Cortex of kidney (tissue), 1 donor: ENCODE measurements around the gene SLC38A3.
A peak's percentile ranks its signal among the peaks of the same experiment; 100 is the strongest.
"Not testable (repeated sequence)": the region's sequence is repeated elsewhere in the genome, so short reads cannot be mapped to it uniquely, and the experiment has no call there.

ENCODE experiments used
- DNase-seq: peaks from one replicate; lab custom pipeline; 2025; lab: John Stamatoyannopoulos, UW

Gene SLC38A3

DNA sequence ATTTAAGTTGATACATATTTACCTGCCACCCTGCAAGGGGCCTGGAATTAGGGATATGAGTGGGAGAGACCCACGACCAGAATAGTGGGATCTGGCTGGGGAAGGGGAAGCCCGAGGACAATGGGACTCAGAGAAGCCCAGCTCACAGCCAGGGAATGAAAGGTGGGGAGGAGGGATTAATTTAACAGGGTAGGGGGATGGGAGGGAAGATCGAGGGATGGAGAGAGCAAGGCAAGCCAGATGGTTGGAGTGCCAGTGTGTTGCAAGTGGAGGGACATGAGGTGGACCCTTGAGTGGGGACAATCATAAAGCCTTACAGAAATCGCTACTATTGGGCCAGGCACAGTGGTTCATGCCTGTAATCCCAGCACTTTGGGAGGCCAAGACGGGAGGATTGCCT, 26.5 kb downstream of the SLC38A3 start:
- DNase-seq: no peak

DNA sequence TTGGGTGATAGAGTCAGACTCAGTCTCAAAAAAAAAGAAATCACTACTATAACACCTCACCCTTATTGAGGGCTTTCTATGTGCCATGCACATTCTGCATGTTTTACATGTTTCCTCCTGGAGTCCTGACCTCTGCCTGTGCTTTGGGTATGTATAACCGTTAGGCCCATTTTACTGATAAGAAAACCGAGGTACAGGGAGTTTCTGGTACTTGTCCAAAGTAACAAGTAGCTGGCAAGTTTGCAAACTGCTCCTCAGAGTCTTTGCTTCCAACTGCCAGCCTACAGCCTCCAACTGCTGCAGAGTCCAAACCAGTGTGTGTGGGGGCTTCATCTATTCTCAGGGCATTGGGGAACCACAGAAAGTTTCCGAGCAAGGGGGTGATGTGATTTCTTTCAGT, 27.2 kb downstream of the SLC38A3 start:
- no peak for DNase-seq

DNA sequence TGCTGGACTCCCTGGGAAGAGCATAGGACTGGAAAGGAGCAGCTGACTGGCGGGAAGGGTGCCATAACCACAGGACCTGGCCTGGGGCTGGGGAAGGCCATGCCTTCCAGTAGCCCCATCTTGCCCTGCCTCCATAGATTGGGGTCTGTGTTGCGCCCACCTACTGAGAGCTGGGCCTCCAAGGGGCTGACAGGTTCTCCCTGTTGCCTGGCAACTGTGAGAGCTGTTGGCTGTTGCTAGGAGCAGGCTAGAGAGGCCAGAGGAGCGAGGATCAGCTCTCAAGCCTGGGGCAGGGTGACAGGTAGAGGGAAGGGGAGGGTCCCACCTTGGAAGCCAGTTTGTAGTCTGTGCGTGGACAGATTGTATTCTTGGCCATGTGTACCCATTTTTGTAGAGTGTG, 28.1 kb downstream of the SLC38A3 start:
- no peak for DNase-seq

DNA sequence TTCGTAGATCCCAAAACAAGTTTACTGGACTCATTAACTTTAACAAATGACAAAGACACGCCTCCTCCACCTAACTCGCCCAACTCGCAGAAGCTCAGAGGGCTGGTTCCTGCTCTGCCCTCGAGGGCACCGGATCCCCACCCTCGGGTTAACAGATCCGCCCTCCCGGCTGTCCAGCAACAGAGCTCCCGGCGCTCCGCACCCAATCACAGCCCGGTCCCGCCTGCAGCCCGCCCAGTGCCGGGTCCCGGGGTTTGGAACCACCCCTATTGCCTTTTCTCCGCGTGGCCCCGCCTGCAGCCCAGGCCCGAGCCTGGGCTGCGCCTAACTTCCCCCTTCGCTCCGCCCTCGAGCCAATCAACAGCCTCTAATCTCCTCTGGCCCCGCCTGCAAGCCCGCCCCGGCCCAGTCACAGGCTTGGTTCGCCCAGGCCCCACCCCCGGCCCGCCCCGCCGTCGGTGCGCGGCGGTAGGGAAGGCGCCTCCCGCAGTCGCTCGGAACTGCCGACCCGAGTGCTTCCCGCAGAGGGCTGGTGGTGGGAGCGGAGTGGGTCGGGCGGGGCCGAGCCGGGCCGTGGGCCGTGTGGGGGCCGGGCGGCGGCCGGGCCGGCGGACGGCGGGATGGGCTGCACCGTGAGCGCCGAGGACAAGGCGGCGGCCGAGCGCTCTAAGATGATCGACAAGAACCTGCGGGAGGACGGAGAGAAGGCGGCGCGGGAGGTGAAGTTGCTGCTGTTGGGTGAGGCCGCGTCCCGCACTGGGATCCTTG, 30.8 kb downstream of the SLC38A3 start, which contains the start of gene GNAI2:
GNAI2 (plus strand) TSS at position 489 of the 768 bp plus-strand sequence; CDS start at position 621, 132 bp downstream.
- peak; percentile 91 for DNase-seq

DNA sequence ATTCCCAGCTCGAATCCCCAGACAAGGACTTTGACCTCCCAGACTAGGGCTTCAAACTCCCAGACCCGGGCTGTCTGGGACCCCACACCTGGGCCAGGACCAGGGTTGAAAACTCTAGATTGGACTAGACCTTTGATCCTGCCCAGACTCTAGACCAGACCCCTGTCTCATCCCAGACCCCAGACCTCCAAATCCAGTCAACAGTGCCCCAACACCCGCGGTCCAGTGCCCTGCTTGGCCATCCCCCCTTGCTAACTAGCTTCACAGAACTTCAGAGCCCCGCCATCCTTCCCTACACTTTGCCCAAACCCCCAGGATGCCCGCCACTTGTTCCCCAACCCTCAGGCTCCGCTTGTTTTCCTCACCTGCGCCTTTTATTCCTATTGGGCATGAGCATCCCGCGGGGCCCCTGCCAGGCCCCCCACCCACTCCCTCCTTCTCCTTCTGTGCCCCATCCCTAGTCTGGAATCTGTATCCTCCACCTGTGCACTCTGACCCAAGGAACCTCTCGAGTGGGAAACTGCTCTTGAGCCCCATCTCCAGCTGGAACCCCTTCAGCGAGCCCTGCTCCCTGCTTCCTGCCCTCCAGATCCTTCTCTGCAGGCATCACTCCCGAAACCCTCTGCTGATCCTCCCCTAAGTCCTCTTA, 31.5 kb downstream of the SLC38A3 start:
- DNase-seq: no peak

DNA sequence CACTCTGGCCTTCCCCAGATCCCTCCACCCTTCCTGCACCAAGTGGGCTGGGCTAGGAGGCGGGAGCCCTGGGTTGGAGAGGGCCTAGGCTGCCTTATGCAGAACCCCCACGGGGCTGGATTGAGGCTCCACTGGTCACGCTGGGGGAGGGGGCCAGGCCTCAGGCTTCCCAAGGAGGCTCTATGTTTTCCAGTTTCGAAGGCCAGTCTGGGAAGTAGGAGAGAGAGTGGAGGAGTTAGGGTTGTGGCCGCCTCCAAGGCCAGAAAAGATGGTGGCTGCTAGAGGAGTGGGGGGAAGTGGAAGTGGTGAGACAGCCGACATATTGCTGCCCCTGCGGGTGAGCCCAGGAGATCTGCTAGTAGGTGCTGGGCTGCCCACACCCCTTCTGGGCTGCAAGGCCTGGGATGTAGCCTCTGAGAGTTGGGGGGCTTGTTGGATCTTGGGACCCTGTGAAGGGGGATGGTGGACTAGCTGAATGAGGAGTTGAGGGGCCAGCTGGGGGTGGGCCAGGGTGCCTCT, 32.1 kb downstream of the SLC38A3 start:
- no peak for DNase-seq

DNA sequence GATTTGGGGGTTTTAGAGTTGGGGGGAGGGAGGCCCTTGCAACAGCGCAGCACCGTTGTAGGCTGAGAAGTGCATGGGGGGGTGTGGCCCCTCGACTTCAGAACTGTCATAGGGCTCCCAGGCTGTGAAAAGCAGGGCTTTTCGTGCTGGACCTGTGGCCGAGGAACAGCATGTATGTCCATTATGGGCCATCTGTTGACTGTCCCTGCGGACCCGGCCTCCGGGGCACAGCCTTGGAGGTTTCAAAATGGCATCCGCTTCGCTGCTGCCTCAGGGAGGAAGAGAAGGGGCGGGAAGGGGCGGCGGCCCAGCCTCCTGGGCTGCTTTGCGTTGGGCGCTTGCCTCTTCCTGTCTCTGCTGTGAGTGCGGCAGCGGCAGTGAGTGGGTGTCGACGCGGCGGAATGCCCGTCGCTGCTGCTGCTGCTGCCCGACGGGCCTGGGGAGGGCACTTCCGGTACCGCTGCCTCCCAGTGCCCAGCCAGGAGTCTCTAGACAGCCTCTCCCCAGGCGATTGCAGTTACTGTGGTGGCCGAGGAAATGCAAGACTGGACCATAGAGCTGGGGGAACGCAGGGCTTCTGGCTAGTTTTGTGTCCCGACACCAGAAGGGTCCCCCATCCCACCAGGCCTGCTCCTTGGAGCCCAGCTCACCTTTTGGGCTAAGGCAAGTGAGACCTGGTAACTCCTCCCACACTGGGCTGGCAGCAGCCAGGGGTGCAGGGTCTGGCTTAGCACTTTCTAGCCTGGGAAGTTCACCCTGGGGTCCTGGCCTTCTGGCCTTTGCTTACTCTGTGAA, 32.9 kb downstream of the SLC38A3 start:
- no peak for DNase-seq

DNA sequence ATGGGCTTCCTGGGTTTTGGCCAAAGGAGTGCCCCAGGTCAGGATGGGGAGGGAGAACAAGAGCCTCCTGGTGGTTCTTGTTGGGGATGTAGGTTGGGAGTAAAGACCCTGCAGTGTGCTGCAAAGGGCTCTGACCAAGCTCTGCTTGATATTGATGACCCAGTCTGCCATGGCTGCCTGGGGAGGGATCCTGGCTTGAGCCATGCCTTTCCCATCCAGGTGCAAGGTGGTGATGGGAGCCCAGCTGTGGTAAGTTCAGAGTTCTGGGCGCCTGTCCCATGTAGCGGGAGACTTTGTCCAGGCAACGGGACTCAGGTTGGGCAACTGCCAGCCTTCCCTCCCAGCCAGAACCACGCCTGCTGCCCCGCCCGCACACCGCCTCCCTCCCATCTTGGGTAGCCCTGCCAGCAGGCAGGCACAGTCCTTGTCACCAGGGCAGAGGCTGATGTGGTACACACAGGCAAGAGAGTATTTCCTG, 33.5 kb downstream of the SLC38A3 start:
- no peak for DNase-seq

DNA sequence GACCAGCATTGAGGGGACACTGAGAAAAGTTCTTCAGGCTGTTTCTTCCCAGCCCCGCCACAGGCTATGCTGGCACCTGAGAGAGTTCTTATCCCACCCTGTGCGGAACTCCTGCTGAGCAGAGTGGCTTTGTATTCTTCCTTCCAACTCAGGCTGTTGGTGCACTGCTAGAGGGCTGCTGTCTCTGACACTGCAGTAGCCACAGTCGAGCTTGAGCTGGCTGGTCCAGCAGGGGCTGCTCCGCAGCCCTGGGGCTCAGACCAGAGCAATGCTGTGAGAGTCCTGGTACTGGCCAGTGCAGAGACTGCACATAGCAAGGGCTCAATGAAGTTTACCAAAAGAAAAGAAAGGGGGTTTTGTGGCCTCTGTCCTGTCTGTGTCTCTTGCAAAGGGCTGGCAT, 34.6 kb downstream of the SLC38A3 start:
- no peak for DNase-seq

DNA sequence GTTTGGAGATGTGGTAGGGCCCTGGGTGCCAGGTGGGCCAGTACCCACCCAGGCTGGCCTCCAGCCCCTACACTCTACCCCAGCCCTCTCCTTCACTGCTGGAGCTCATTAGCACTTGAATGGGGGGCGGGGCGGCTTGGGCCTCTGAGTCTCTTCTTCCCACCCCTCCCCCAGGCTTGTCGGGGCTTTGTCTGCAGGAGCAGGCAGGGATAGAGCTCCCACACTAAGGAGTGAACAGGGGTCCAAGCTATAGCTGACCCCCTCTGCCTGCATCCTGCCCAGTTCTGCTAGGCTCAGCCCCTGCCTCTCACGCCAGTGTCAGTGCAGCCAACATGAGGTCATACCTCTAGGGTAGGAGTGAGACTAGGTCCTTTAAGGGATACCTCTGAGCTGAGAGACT, 36.1 kb downstream of the SLC38A3 start:
- DNase-seq: no peak

DNA sequence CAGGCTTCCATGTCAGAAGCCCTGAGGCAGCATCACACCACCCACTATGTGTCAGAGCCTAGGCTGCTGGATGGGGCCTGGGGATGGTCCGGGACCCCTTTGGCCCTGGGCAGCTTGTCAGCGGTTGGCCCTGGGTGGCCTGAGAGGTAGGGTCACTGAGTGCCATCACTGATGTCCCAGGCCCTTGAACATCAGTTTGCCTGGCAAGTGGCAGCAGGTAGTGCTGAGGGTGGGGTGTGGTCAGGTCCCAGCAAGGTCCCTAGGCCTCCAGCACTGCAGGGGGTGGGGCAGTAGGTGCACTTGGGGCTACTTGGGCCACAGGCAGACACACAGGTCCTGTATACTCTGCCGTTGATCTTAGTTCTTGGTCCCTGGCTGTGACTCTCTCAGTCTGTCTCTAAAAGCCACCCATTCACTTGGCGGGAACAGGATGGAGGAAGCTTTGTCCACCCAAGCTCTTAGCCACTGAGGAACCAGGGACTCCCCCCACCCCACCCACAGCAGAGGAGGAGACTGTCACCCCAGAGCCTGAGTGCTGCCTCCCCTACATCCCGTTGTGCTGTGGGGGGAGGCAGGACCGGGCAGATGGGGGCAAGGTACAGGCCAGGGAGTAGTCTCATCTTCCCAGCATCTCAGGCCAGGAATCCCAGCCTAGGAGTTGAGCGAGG, 36.8 kb downstream of the SLC38A3 start:
- DNase-seq: no peak

DNA sequence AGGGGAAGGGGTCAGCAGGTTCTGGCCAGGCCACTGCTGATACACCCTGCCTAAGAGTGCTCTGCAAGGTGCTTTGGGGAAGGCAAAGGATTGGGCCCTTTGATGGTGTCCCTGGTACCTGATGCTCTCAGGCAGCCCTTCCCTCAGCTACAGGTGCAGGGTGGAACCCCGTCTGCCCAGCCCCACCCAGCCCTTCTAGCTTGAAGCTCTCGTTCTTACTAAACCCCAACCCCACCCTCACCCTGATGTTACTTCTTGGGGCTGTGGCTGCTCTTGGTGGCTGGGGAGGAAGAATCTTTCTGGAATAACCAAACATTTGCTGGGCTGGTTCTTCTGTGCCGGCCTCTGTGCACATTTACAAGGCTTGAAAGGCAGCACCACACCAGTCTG, 37.3 kb downstream of the SLC38A3 start:
- DNase-seq: no peak

DNA sequence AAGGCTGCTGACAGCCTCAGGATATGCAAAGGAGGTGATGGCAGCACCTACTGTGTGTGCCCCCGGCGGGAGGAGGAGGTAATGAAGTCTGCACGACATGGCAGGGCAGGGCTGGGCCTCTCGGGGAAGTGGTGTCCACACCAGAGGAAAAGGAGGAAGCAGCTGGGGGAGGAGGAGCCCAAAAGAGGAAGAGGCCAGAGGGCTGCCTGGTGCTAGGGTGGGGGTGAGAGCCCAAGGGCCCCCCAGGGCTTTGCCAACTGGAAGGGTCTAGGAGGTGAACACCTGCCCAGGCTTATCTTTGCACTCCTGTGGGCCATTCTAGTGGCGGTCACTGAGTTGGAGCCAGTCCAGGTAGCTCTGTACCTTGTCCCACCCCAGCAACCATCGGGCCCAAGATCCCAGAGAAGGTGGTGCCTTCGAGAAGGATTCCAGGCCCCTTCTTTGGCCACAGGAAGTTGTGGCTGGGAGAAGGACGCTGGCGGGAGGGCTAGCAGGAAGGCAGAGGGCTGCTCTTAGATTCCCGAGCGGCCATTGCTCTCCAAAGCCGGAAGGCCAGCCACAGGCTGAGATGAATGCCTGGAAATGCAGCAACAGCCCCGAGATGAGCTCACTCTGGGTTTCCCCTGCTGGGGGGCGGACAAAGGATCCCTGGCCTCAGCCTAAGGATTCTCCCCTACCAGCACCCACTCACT, 37.9 kb downstream of the SLC38A3 start:
- no peak for DNase-seq

DNA sequence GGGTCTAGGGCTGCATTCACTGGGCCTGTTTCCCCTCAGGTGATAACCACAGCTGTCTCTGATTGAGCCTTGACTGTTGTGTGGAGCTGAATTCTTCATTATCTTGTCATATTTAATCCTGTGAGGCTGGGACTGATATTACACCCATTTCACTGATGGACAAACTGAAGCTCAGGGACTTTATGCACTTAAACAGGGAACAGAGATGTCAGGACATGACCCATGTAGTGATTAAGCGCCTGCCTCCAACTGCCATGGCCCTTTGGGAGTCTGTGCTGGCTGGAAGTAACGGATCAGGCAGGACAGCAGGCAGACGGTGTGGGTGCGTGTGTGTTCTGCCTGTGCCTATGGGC, 38.4 kb downstream of the SLC38A3 start:
- DNase-seq: no peak

DNA sequence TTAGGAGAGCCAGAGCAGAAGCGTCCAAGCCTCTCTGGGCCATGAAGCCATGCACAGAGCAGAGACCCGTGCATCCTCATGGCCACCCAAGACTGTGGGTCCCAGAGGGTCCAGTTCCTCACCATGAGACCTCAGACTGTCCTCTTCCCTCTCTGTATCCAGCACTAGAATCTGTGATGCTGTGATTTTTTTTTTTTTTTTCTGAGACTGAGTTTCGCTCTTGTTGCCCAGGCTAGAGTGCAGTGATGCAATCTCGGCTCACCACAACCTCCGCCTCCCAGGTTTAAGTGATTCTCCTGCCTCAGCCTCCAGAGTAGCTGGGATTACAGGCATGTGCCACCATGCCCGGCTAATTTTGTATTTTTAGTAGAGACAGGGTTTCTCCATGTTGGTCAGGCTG, 39.7 kb downstream of the SLC38A3 start:
- DNase-seq: not testable (repeated sequence)

DNA sequence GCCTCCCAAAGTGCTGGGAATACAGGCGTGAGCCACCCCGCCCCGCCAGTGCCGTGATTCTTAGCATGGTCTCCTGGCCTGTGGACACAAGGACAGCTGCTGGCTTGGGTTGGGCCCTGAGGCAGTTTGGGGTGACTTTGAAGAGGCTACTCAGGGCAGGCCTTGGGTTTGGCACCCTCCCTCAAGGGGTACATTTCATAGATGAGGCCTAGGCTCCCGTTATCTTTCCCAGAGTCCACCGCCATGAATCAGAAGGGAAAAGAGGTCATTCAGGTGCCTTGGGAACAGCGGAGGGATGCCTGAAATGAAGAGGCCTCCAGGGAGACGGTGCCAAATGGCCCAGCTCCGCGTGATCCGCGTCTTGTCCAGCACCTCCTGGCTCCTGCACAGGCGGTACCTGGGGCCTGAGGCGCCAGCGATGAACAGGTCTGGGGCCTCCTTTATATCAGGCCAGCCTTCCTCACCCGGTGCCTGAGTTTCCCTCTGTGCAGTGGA, 40.2 kb downstream of the SLC38A3 start:
- no peak for DNase-seq

DNA sequence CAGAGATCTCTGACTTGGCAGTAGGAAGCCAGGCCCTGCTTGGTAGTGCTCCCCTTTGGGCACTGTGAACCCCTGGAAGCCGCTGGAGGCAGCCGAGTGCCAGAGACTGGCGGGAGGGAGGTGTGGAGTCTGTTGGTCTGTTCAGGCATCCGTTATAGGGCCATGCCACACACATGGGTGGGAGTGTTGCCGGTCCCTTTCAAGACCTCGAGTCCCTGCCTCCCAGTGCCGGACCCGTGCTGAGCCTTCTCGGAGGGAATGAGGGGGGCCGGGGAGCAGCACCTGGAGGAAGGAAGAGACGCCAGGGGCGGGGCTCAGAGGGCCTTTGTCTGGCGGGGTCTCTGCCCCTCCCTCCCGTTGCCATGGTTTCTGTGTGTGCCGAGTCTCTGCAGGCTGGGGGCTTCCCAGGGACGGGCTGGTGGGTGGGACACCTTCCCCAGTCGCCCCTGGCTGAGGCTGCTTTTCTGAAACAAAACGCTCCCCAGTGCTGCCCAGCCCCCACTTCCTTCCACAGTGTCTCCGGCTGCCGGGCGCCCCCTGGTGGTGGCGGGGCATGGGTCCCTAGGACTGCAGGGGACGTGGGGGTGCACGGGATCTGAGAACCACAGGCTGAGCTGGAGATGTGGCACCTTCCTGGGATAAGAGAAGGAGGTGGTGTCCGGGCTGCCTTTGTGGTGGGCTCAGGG, 40.9 kb downstream of the SLC38A3 start:
- DNase-seq: no peak

DNA sequence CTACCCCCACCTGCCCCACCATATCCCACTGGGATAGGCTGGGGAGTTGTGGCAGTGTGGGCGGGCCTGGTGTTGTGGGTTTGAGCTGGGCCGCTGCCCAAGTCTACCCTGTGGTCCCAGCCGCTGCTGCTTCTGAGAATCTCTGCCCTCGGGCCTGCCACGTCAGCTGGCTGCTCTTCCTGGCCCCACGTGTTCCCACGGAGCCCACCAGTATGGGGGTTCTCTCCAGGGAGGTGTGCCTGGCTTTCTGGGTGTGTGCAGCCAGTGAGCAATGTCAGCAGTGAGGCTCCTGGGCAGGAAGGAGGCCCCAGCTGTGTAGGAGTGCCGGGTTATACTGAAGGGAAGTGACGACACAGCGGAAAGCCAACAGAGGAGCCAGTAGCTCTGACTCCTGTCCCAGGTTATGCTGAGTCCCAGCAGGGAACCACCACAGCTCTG, 41.5 kb downstream of the SLC38A3 start:
- DNase-seq: no peak

DNA sequence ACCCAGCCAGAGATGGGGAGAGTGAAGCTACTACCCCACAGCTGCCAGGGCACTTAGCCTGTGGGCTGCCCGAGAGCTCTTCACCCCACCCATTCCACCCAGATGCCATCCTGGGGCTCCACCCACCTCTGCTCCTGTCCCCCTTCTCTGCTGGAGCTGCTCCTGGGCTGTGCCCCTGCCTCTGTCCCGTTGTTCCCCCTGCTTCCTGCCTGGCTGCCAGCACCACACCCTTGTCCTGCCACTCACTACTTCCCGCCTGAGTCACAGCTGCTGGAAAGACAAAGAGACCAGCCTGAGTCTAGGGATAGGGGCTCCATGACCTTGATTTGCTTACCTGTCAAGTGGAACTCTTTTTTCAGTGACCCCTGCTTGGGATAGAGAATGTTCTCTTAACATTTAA, 43.3 kb downstream of the SLC38A3 start:
- no peak for DNase-seq

DNA sequence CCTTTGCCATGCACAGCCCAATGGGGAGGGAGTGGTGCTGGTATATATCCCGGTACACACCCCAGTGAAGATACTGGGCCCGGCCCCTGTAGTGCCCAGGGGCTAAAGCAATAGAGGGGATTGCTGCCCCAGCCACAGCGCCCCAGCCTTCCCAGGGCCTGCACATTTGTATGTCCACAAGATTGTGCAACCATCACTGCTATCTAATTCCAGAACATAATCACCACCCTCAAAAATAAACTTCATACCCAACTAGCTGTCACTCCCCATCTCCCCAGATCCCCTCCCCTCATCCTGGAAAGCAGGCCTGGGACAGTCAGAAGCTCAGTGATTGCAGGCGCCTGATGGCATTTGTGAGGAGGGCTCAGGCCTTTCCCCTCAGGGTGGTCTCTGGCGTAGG, 44.4 kb downstream of the SLC38A3 start:
- DNase-seq: no peak

DNA sequence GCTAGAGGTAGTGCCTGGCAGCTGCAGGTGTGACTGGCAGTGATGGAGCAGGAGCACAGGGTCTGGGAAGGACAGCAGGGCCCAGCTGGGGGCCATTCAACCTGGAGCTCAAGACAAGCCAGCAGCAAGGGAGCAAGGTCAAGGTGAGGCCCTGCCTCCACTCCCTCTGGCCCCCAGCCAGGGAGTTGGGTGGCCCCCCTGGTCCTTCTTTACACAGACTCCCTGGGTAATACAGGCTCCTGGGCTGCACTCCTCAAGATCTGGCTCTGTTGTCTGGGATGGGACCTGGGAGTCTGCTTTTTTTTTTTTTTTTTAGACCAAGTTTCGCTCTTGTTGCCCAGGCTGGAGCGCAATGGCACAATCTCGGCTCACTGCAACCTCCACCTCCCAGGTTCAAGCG, 45.4 kb downstream of the SLC38A3 start:
- DNase-seq: no peak
